H9 (cell line): ENCODE measurements around the gene WFDC10A. TPM values are rescaled to one million over a fixed set of nuclear protein-coding genes. Genes with fewer than 3 reads are reported as not detected.

Source experiments
- DNase-seq: peaks from one replicate; pipeline ENCODE4 v3.0.0-alpha.2; 2017
- H2AFZ ChIP-seq: one replicate; pipeline ENCODE4 v1.6.1; 2013; ENCODE audit warnings: mild to moderate bottlenecking, low read length, control low read depth, moderate library complexity
- H2AK5ac ChIP-seq: 2 replicates; pipeline ENCODE4 v1.6.1; 2013; ENCODE audit warnings: low read length, control low read depth, mixed read lengths; ENCODE audit not compliant: insufficient read length
- H2BK120ac ChIP-seq: one replicate; pipeline ENCODE4 v1.6.1; 2013; ENCODE audit warnings: low read depth, mild to moderate bottlenecking, low read length, control low read depth, inconsistent platforms; ENCODE audit not compliant: poor library complexity, severe bottlenecking
- H2BK12ac ChIP-seq: 2 replicates; pipeline ENCODE4 v1.6.1; 2013; ENCODE audit warnings: low read length, control low read depth, mixed read lengths, low read depth; ENCODE audit not compliant: insufficient read length
- H2BK15ac ChIP-seq: 2 replicates; pipeline ENCODE4 v1.6.1; 2013; ENCODE audit warnings: low read depth, low read length, control low read depth
- H2BK20ac ChIP-seq: one replicate; pipeline ENCODE4 v1.6.1; 2013; ENCODE audit warnings: low read depth, mild to moderate bottlenecking, low read length, control low read depth, inconsistent platforms; ENCODE audit not compliant: poor library complexity, severe bottlenecking
- H2BK5ac ChIP-seq: 2 replicates; pipeline ENCODE4 v1.6.1; 2013; ENCODE audit warnings: low read length, control low read depth, mixed read lengths; ENCODE audit not compliant: insufficient read length
- H3K14ac ChIP-seq: 2 replicates; pipeline ENCODE4 v1.6.1; 2013; ENCODE audit warnings: low read length, control low read depth; ENCODE audit not compliant: insufficient read depth
- H3K18ac ChIP-seq: 2 replicates; pipeline ENCODE4 v1.6.1; 2013; ENCODE audit warnings: low read depth, mild to moderate bottlenecking, mixed read lengths, low read length, control low read depth; ENCODE audit not compliant: insufficient read length
- H3K23ac ChIP-seq: 2 replicates; pipeline ENCODE4 v1.6.1; 2013; ENCODE audit warnings: low read length, control low read depth, mixed read lengths, low read depth; ENCODE audit not compliant: insufficient read length
- H3K23me2 ChIP-seq: 2 replicates; pipeline ENCODE4 v1.6.1; 2013; ENCODE audit warnings: low read depth, mild to moderate bottlenecking, mixed read lengths, low read length, control low read depth; ENCODE audit not compliant: insufficient read length, poor library complexity, severe bottlenecking
- H3K27ac ChIP-seq: 2 replicates; pipeline ENCODE4 v1.5.1; 2013; ENCODE audit warnings: low read length, control low read depth, mixed read lengths, low read depth; ENCODE audit not compliant: insufficient read length
- H3K27me3 ChIP-seq: 2 replicates; pipeline ENCODE4 v1.6.1; 2013; ENCODE audit warnings: low read length, control low read depth, inconsistent platforms; ENCODE audit not compliant: insufficient read depth
- H3K4ac ChIP-seq: 2 replicates; pipeline ENCODE4 v1.6.1; 2013; ENCODE audit warnings: low read depth, mild to moderate bottlenecking, control low read depth, inconsistent platforms, low read length, moderate library complexity
- H3K4me1 ChIP-seq: 2 replicates; pipeline ENCODE4 v1.6.1; 2013; ENCODE audit warnings: low read length, control low read depth, inconsistent platforms; ENCODE audit not compliant: insufficient read depth
- H3K4me2 ChIP-seq: 2 replicates; pipeline ENCODE4 v1.6.1; 2013; ENCODE audit warnings: low read length, control low read depth, mixed read lengths; ENCODE audit not compliant: insufficient read length, insufficient read depth
- H3K56ac ChIP-seq: 2 replicates; pipeline ENCODE4 v1.6.1; 2013; ENCODE audit warnings: low read depth, mild to moderate bottlenecking, mixed read lengths, low read length, control low read depth; ENCODE audit not compliant: insufficient read length
- H3K79me1 ChIP-seq: 2 replicates; pipeline ENCODE4 v1.6.1; 2013; ENCODE audit warnings: low read depth, mild to moderate bottlenecking, moderate library complexity, low read length, control low read depth, inconsistent platforms; ENCODE audit not compliant: insufficient read depth, poor library complexity, severe bottlenecking
- H3K79me2 ChIP-seq: 2 replicates; pipeline ENCODE4 v1.6.1; 2013; ENCODE audit warnings: low read length, control low read depth, inconsistent platforms; ENCODE audit not compliant: insufficient read depth
- H3K9ac ChIP-seq: 2 replicates; pipeline ENCODE4 v1.6.1; 2013; ENCODE audit warnings: low read length, control low read depth, mixed read lengths; ENCODE audit not compliant: insufficient read length; ENCODE audit errors: extremely low read depth
- H3K9me3 ChIP-seq: one replicate; pipeline ENCODE4 v1.6.1; 2013; ENCODE audit warnings: low read depth, low read length, inconsistent platforms; ENCODE audit not compliant: control insufficient read depth
- H3T11ph ChIP-seq: one replicate; pipeline ENCODE4 v1.6.1; 2013; ENCODE audit warnings: mild to moderate bottlenecking, low read length, control low read depth, inconsistent platforms
- H4K20me1 ChIP-seq: one replicate; pipeline ENCODE4 v1.6.1; 2013; ENCODE audit not compliant: control insufficient read depth, insufficient read length, insufficient read depth
- H4K5ac ChIP-seq: 2 replicates; pipeline ENCODE4 v1.6.1; 2013; ENCODE audit warnings: low read depth, mild to moderate bottlenecking, mixed read lengths, low read length, control low read depth; ENCODE audit not compliant: insufficient read length
- H4K8ac ChIP-seq: replicated peaks from 2 replicates; pipeline ENCODE4 v1.6.1; 2013; ENCODE audit warnings: low read length, control low read depth, mixed read lengths, low read depth; ENCODE audit not compliant: insufficient read length
- H4K91ac ChIP-seq: 2 replicates; pipeline ENCODE4 v1.6.1; 2013; ENCODE audit warnings: low read depth, mild to moderate bottlenecking, moderate library complexity, mixed read lengths, low read length, control low read depth; ENCODE audit not compliant: insufficient read length
- H3K27ac Mint-ChIP-seq, 3 experiments: 2 replicates in 2 of 3; 3 replicates in 1 of 3; pipeline ENCODE4 v1.8.0; 2020 to 2021; ENCODE audit warnings: mixed read lengths in 3 of 3, mild to moderate bottlenecking in 1 of 3, moderate library complexity in 1 of 3
- H3K27me3 Mint-ChIP-seq: 2 replicates; pipeline ENCODE4 v1.8.0; 2021; ENCODE audit warnings: low read depth, mild to moderate bottlenecking, moderate library complexity, mixed read lengths
- H3K36me3 Mint-ChIP-seq, 3 experiments: 2 replicates in 2 of 3; 3 replicates in 1 of 3; pipeline ENCODE4 v1.8.0; 2020 to 2021; ENCODE audit warnings: low read depth in 3 of 3, mixed read lengths in 3 of 3; ENCODE audit not compliant: insufficient read depth in 1 of 3
- H3K4me1 Mint-ChIP-seq, 2 experiments: 2 replicates each; pipeline ENCODE4 v1.8.0; 2020; ENCODE audit warnings: mixed read lengths in 2 of 2
- H3K4me3 Mint-ChIP-seq, 2 experiments: 2 replicates in 1 of 2; 3 replicates in 1 of 2; pipeline ENCODE4 v1.8.0; 2020 to 2021; ENCODE audit warnings: mild to moderate bottlenecking in 2 of 2, mixed read lengths in 2 of 2, moderate library complexity in 1 of 2
- H3K9me3 Mint-ChIP-seq, 2 experiments: 2 replicates in 1 of 2; 3 replicates in 1 of 2; pipeline ENCODE4 v1.8.0; 2020; ENCODE audit warnings: mild to moderate bottlenecking in 2 of 2, mixed read lengths in 2 of 2, moderate library complexity in 1 of 2
- WGBS: extraction: QIAGEN DNeasy Blood & Tissue Kit; methylation state at CpG from one replicate; pipeline ENCODE4 v1.1.7; 2013; ENCODE audit warnings: missing lambda C conversion rate, low lambda C conversion rate, mixed read lengths; ENCODE audit not compliant: insufficient read length; ENCODE audit errors: extremely low coverage; 5-methylcytosine and 5-hydroxymethylcytosine counted together
- total RNA-seq: library from RNA; stranded (reverse); gene quantifications from 2 replicates; pipeline ENCODE4 v1.2.1, GENCODE V29; 2021
- TF ChIP-seq, protein P1 (sequence below): fragments of 200-600 bp; sonication (generic); conservative IDR thresholded peaks from 3 replicates; pipeline ENCODE4 v1.8.0; 2021; ENCODE audit warnings: antibody characterized with exemption, mild to moderate bottlenecking

The WFDC10A gene
- total RNA-seq, 1 experiment from 2014 or later = not detected

DNA sequence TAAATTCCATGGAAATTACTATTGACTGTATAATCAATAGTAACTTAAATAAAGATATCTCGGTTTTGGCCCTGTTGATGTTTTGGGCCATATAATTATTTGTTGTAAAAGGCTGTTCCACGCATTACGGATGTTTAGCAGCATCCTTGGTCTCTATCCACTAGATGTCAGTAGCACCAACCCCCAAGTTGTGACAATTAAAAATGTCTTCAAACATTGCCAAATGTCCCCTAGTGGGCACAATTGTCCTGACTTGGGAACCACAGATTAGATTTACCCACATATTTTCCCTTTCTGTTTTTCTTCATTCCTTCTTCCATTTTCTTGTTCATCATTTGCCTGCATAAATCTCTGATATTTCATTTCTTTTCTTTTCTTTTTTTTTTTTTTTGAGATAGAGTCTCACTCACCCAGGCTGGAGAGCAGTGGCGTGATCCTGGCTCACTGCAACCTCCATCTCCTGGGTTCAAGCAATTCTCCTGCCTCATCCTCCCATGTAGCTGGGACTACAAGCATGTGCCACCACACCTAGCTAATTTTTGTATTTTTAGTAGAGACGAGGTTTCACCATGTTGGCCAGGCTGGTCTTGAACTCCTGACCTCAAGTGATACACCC lies 36.9 kb upstream of the WFDC10A start:
- H3K27ac Mint-ChIP-seq = no peak overlapping the region
- peak; percentile 31 for DNase-seq
- Histone ChIP-seq H4K8ac (no peak overlapping the region), H3K9me3 (no peaks in the 10 kb centered on the region), H2BK5ac (no peak overlapping the region), H3K27me3 (no peaks in the 10 kb centered on the region), H3K18ac (no peak overlapping the region), H2BK15ac (no peak overlapping the region), H4K91ac (no peak overlapping the region), H3K4ac (no peak overlapping the region), H3K23ac (no peak overlapping the region), H3K14ac (no peak overlapping the region), H3K79me1 (no peaks in the 10 kb centered on the region), H3K4me1 (no peaks in the 10 kb centered on the region), H2AFZ (no peak overlapping the region), H3K27ac (no peak overlapping the region), H2BK12ac (no peak overlapping the region), H3K4me2 (no peak overlapping the region), H3K23me2 (no peaks in the 10 kb centered on the region), H4K20me1 (no peaks in the 10 kb centered on the region), H4K5ac (no peak overlapping the region), H3T11ph (no peak overlapping the region), H2BK120ac (no peak overlapping the region), H3K9ac (no peak overlapping the region), H3K79me2 (no peaks in the 10 kb centered on the region), H2AK5ac (no peak overlapping the region), H3K56ac (no peak overlapping the region), H2BK20ac (no peak overlapping the region)
- no CpG with 5 or more reads among the region's 5 CpGs for WGBS
- no peaks in the 10 kb centered on the region; a peak in 1 of 4 replicates for H3K4me1 Mint-ChIP-seq
- H3K4me3 Mint-ChIP-seq = no peak overlapping the region
- peaks cover 0 to 5% (median 4%) of the 10 kb centered on the region in 3 experiments; a peak in 3 of 7 replicates for H3K36me3 Mint-ChIP-seq
- TF ChIP-seq, protein P1, sequence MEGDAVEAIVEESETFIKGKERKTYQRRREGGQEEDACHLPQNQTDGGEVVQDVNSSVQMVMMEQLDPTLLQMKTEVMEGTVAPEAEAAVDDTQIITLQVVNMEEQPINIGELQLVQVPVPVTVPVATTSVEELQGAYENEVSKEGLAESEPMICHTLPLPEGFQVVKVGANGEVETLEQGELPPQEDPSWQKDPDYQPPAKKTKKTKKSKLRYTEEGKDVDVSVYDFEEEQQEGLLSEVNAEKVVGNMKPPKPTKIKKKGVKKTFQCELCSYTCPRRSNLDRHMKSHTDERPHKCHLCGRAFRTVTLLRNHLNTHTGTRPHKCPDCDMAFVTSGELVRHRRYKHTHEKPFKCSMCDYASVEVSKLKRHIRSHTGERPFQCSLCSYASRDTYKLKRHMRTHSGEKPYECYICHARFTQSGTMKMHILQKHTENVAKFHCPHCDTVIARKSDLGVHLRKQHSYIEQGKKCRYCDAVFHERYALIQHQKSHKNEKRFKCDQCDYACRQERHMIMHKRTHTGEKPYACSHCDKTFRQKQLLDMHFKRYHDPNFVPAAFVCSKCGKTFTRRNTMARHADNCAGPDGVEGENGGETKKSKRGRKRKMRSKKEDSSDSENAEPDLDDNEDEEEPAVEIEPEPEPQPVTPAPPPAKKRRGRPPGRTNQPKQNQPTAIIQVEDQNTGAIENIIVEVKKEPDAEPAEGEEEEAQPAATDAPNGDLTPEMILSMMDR = peak; percentile 92
- peaks cover 4 to 19% of the 10 kb centered on the region in 2 experiments; a peak in 4 of 5 replicates for H3K9me3 Mint-ChIP-seq
- no peaks in the 10 kb centered on the region; the same call in 1 of the 2 replicates for H3K27me3 Mint-ChIP-seq
